HepG2 (cell line): ENCODE measurements around the gene ENDOU. TPM values are rescaled to one million over a fixed set of nuclear protein-coding genes. Genes with fewer than 3 reads are reported as not detected.

Experiments used
- ATAC-seq: fragments of 200-7000 bp; cut with Tn5 transposase; 3 replicates; pipeline ENCODE4 v1.9.1; 2020; ENCODE audit warnings: mild to moderate bottlenecking, moderate library complexity
- BruUV-seq: library from RNA; stranded (reverse); fragments of 400-500 nt; replicated peaks from 2 replicates; lab custom pipeline; 2021; lab: Mats Ljungman, UMichigan
- CTCF ChIA-PET: fragments of 300-600 bp; formaldehyde crosslinking; extraction: SDS; loops from one replicate; lab custom pipeline; 2021; ENCODE audit warnings: low total read pairs, inconsistent platforms, low intra/inter-chr PET ratio; lab: Yijun Ruan, JAX
- POLR2A ChIA-PET: fragments of 350-600 bp; sonication (Branson Sonifier 250); formaldehyde crosslinking; loops from one replicate; lab custom pipeline; 2020; ENCODE audit warnings: antibody characterized with exemption, inconsistent platforms; lab: Yijun Ruan, JAX
- DNase-seq: peaks from one replicate; pipeline ENCODE4 v3.0.0-alpha.2; 2015; ENCODE audit warnings: low spot score
- FAIRE-seq: peaks from 3 replicates; lab custom pipeline; 2011; peaks lifted over from hg19 to GRCh38; lab: Jason Lieb, UNC
- H2AFZ ChIP-seq: one replicate; pipeline ENCODE4 v1.6.1; 2011; ENCODE audit warnings: low read length, inconsistent platforms
- H3K27ac ChIP-seq: fragments of 300-600 bp; 3 replicates; pipeline ENCODE4 v1.8.0; 2011; ENCODE audit warnings: mixed run types, mild to moderate bottlenecking, mixed read lengths, low read length, inconsistent platforms; ENCODE audit not compliant: insufficient read depth; ENCODE audit errors: extremely low read length
- H3K27me3 ChIP-seq, 2 experiments: fragments of 200-600 bp in 1 of 2; 2 replicates in 1 of 2; 3 replicates in 1 of 2; pipeline versions ENCODE4 v1.6.0 to v1.8.0; 2011; ENCODE audit warnings: low read length in 2 of 2, mild to moderate bottlenecking in 2 of 2, moderate library complexity in 2 of 2, inconsistent platforms in 1 of 2; ENCODE audit not compliant: insufficient read depth in 2 of 2, control insufficient read depth in 1 of 2
- H3K36me3 ChIP-seq, 2 experiments: fragments of 200-600 bp in 1 of 2; replicated peaks in 1 of 2; 2 replicates in 1 of 2; 3 replicates in 1 of 2; pipeline versions ENCODE4 v1.5.1 to v1.8.0; 2011; ENCODE audit warnings: low read length in 2 of 2, inconsistent platforms in 1 of 2; ENCODE audit not compliant: insufficient read depth in 2 of 2, control insufficient read depth in 1 of 2
- H3K4me1 ChIP-seq: 2 replicates; pipeline ENCODE4 v1.5.1; 2012; ENCODE audit warnings: low read length, inconsistent platforms; ENCODE audit not compliant: insufficient read depth
- H3K4me2 ChIP-seq: 2 replicates; pipeline ENCODE4 v1.6.0; 2011; ENCODE audit warnings: low read depth, low read length, inconsistent platforms
- H3K4me3 ChIP-seq, 3 experiments: fragments of 200-600 bp in 1 of 3; sonication (generic), shearing (Covaris generic) in 1 of 3; replicated peaks in 1 of 3; 2 replicates each; pipeline ENCODE4 v1.5.1; 2011 to 2016; ENCODE audit warnings: low read length in 3 of 3, inconsistent platforms in 2 of 3, low read depth in 2 of 3, mild to moderate bottlenecking in 2 of 3, control low read depth in 1 of 3, mixed read lengths in 1 of 3; ENCODE audit not compliant: insufficient read depth in 1 of 3
- H3K79me2 ChIP-seq: one replicate; pipeline ENCODE4 v1.6.1; 2011; ENCODE audit warnings: low read length, inconsistent platforms; ENCODE audit not compliant: insufficient read depth
- H3K9ac ChIP-seq: 2 replicates; pipeline ENCODE4 v1.6.0; 2011; ENCODE audit warnings: mild to moderate bottlenecking, low read depth, low read length, inconsistent platforms; ENCODE audit not compliant: insufficient read depth
- H3K9me3 ChIP-seq: 2 replicates; pipeline ENCODE4 v1.5.1; 2012; ENCODE audit warnings: mild to moderate bottlenecking, low read length
- H4K20me1 ChIP-seq: 2 replicates; pipeline ENCODE4 v1.6.0; 2011; ENCODE audit warnings: inconsistent platforms, mild to moderate bottlenecking, low read length, moderate library complexity; ENCODE audit not compliant: insufficient read depth
- MAF1 ChIP-seq: sonication (generic); formaldehyde crosslinking; IDR thresholded peaks from 2 replicates; pipeline ENCODE4 v1.5.0; 2020; ENCODE audit warnings: missing genetic modification reagents, borderline replicate concordance
- MED8 ChIP-seq: sonication (generic); formaldehyde crosslinking; IDR thresholded peaks from 2 replicates; pipeline ENCODE4 v1.8.1; 2023; ENCODE audit warnings: mild to moderate bottlenecking, missing genetic modification reagents; ENCODE audit not compliant: insufficient replicate concordance
- ZNF563 ChIP-seq: sonication (generic); formaldehyde crosslinking; IDR thresholded peaks from 2 replicates; pipeline ENCODE4 v1.8.0; 2022; ENCODE audit warnings: mild to moderate bottlenecking, moderate library complexity, missing genetic modification reagents
- ZNF772 ChIP-seq: sonication (generic); formaldehyde crosslinking; IDR thresholded peaks from 2 replicates; pipeline ENCODE4 v1.5.0; 2020; ENCODE audit warnings: mild to moderate bottlenecking, missing genetic modification reagents
- WGBS: methylation state at CpG from one replicate; pipeline ENCODE4 v1.1.6; 2017; ENCODE audit warnings: low lambda C conversion rate; 5-methylcytosine and 5-hydroxymethylcytosine counted together
- in situ Hi-C: cut with HindIII; loops from 2 replicates; pipeline ENCODE4 v1.10.0; 2017; ENCODE audit warnings: low pct_unique_long_range_greater_than_20kb; ENCODE audit not compliant: extremely low pct_ligation_motif_present
- intact Hi-C: fragments of 100-400 bp; cut with micrococcal nuclease; formaldehyde crosslinking; loops from one replicate; pipeline ENCODE4 v1.10.0; 2022; ENCODE audit not compliant: unreplicated experiment
- polyA plus RNA-seq, 8 experiments: library from polyadenylated mRNA; depleted of rRNA in 3 of 8; stranded (reverse) in 7 of 8; unstranded in 1 of 8; fragments of >200 nt; fragmentation: Illumina TruSeq in 4 of 8; extraction: Trizol in 4 of 8; gene quantifications; 2 replicates each; pipeline versions ENCODE4 v1.2.1 to v1.2.3, GENCODE V29; 2011 to 2016; ENCODE audit warnings: low read depth in 4 of 8, missing spikeins in 1 of 8, mixed read lengths in 1 of 8; ENCODE audit not compliant: insufficient read depth in 1 of 8
- total RNA-seq, 5 experiments: library from RNA; depleted of rRNA; stranded (reverse); fragments of >200 nt; fragmentation: Illumina TruSeq; extraction: Trizol; gene quantifications; 2 replicates each; pipeline ENCODE4 v1.2.3, GENCODE V29; 2016; ENCODE audit warnings: low read depth in 1 of 5
- TF ChIP-seq, protein P1 (sequence below): sonication (generic); formaldehyde crosslinking; conservative IDR thresholded peaks from 2 replicates; pipeline ENCODE4 v1.4.0; 2020; ENCODE audit warnings: missing genetic modification reagents
- TF ChIP-seq, protein P2 (sequence below): sonication (generic); formaldehyde crosslinking; IDR thresholded peaks from 2 replicates; pipeline ENCODE4 v1.8.1; 2023; ENCODE audit warnings: mild to moderate bottlenecking, missing genetic modification reagents
- TF ChIP-seq, protein P3 (sequence below): IDR thresholded peaks from 2 replicates; pipeline ENCODE4 v1.6.1; 2018; ENCODE audit warnings: missing genetic modification reagents, mild to moderate bottlenecking, missing compliant biosample characterization
- TF ChIP-seq, protein P4 (sequence below): sonication (generic); formaldehyde crosslinking; IDR thresholded peaks from 2 replicates; pipeline ENCODE4 v1.4.0; 2020; ENCODE audit warnings: missing genetic modification reagents
- TF ChIP-seq, protein P5 (sequence below): IDR thresholded peaks from 2 replicates; pipeline ENCODE4 v1.6.1; 2016
- TF ChIP-seq, protein P6 (sequence below): sonication (generic); formaldehyde crosslinking; IDR thresholded peaks from 2 replicates; pipeline ENCODE4 v1.4.0; 2020; ENCODE audit warnings: missing genetic modification reagents, mild to moderate bottlenecking, borderline replicate concordance
- TF ChIP-seq, protein P7 (sequence below): IDR thresholded peaks from 2 replicates; pipeline ENCODE4 v1.6.1; 2016; ENCODE audit warnings: missing compliant biosample characterization, missing genetic modification reagents, borderline replicate concordance

Gene ENDOU
- total and polyA plus RNA-seq, 2 of the 13 experiments (the other 11 are each of a cell fraction or from before 2014, with no cell fraction given) = not detected

DNA sequence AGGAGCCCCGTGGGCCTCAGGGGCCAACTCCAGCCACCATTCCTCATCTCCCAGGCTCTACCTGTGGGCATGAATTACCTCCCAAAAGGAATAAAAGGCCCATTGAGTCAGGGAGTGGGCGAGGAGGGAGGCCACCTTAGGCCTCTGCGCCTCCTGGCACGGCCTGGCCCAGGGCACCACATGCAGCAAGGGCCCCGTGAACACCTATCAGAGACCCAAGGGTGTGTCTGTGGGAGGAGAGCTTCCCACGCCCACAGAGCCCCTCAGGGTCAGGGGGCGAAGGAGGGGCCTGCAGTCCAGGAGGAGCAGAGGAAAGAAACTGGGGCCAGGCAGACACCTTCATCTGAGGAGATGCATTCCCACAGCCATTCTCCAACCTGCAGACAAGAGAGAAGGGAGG is 21.2 kb upstream of the ENDOU start:
- Histone ChIP-seq H3K4me3 (no peak overlapping the region), H3K4me2 (no peak overlapping the region), H3K9ac (no peak overlapping the region), H3K79me2 (no peaks in the 10 kb centered on the region), H3K27ac (no peak overlapping the region), H3K4me1 (peaks cover 14% of the 10 kb centered on the region), H3K9me3 (no peaks in the 10 kb centered on the region), H2AFZ (no peak overlapping the region), H3K36me3 (no peaks in the 10 kb centered on the region), H4K20me1 (no peaks in the 10 kb centered on the region), H3K27me3 (peaks cover 17 to 56% of the 10 kb centered on the region in 2 experiments; a peak in 4 of 5 replicates)
- ATAC-seq (no peak), DNase-seq (no peak), FAIRE-seq (no peak)
- in situ Hi-C loops (no loop called here), intact Hi-C loops (no loop called here)
- ChIA-PET CTCF (no interaction called here), POLR2A (no interaction called here)
- 11% methylated on average over 5 of the region's 7 CpGs for WGBS
- TF ChIP-seq MAF1 (CRISPR knock-in tag) (no peak), MED8 (CRISPR knock-in tag) (no peak), ZNF772 (CRISPR knock-in tag) (no peak), ZNF563 (CRISPR knock-in tag) (no peak)
- TF ChIP-seq, protein P1, sequence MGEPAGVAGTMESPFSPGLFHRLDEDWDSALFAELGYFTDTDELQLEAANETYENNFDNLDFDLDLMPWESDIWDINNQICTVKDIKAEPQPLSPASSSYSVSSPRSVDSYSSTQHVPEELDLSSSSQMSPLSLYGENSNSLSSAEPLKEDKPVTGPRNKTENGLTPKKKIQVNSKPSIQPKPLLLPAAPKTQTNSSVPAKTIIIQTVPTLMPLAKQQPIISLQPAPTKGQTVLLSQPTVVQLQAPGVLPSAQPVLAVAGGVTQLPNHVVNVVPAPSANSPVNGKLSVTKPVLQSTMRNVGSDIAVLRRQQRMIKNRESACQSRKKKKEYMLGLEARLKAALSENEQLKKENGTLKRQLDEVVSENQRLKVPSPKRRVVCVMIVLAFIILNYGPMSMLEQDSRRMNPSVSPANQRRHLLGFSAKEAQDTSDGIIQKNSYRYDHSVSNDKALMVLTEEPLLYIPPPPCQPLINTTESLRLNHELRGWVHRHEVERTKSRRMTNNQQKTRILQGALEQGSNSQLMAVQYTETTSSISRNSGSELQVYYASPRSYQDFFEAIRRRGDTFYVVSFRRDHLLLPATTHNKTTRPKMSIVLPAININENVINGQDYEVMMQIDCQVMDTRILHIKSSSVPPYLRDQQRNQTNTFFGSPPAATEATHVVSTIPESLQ (CRISPR knock-in tag) = no peak
- TF ChIP-seq, protein P2, sequence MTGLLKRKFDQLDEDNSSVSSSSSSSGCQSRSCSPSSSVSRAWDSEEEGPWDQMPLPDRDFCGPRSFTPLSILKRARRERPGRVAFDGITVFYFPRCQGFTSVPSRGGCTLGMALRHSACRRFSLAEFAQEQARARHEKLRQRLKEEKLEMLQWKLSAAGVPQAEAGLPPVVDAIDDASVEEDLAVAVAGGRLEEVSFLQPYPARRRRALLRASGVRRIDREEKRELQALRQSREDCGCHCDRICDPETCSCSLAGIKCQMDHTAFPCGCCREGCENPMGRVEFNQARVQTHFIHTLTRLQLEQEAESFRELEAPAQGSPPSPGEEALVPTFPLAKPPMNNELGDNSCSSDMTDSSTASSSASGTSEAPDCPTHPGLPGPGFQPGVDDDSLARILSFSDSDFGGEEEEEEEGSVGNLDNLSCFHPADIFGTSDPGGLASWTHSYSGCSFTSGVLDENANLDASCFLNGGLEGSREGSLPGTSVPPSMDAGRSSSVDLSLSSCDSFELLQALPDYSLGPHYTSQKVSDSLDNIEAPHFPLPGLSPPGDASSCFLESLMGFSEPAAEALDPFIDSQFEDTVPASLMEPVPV (CRISPR knock-in tag) = no peak
- TF ChIP-seq, protein P3, sequence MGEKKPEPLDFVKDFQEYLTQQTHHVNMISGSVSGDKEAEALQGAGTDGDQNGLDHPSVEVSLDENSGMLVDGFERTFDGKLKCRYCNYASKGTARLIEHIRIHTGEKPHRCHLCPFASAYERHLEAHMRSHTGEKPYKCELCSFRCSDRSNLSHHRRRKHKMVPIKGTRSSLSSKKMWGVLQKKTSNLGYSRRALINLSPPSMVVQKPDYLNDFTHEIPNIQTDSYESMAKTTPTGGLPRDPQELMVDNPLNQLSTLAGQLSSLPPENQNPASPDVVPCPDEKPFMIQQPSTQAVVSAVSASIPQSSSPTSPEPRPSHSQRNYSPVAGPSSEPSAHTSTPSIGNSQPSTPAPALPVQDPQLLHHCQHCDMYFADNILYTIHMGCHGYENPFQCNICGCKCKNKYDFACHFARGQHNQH (CRISPR knock-in tag) = no peak
- TF ChIP-seq, protein P4, sequence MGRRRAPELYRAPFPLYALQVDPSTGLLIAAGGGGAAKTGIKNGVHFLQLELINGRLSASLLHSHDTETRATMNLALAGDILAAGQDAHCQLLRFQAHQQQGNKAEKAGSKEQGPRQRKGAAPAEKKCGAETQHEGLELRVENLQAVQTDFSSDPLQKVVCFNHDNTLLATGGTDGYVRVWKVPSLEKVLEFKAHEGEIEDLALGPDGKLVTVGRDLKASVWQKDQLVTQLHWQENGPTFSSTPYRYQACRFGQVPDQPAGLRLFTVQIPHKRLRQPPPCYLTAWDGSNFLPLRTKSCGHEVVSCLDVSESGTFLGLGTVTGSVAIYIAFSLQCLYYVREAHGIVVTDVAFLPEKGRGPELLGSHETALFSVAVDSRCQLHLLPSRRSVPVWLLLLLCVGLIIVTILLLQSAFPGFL = no peak
- TF ChIP-seq, protein P5, sequence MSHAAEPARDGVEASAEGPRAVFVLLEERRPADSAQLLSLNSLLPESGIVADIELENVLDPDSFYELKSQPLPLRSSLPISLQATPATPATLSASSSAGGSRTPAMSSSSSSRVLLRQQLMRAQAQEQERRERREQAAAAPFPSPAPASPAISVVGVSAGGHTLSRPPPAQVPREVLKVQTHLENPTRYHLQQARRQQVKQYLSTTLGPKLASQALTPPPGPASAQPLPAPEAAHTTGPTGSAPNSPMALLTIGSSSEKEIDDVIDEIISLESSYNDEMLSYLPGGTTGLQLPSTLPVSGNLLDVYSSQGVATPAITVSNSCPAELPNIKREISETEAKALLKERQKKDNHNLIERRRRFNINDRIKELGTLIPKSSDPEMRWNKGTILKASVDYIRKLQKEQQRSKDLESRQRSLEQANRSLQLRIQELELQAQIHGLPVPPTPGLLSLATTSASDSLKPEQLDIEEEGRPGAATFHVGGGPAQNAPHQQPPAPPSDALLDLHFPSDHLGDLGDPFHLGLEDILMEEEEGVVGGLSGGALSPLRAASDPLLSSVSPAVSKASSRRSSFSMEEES (CRISPR knock-in tag) = no peak
- TF ChIP-seq, protein P6, sequence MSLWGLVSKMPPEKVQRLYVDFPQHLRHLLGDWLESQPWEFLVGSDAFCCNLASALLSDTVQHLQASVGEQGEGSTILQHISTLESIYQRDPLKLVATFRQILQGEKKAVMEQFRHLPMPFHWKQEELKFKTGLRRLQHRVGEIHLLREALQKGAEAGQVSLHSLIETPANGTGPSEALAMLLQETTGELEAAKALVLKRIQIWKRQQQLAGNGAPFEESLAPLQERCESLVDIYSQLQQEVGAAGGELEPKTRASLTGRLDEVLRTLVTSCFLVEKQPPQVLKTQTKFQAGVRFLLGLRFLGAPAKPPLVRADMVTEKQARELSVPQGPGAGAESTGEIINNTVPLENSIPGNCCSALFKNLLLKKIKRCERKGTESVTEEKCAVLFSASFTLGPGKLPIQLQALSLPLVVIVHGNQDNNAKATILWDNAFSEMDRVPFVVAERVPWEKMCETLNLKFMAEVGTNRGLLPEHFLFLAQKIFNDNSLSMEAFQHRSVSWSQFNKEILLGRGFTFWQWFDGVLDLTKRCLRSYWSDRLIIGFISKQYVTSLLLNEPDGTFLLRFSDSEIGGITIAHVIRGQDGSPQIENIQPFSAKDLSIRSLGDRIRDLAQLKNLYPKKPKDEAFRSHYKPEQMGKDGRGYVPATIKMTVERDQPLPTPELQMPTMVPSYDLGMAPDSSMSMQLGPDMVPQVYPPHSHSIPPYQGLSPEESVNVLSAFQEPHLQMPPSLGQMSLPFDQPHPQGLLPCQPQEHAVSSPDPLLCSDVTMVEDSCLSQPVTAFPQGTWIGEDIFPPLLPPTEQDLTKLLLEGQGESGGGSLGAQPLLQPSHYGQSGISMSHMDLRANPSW (CRISPR knock-in tag) = no peak
- TF ChIP-seq, protein P7, sequence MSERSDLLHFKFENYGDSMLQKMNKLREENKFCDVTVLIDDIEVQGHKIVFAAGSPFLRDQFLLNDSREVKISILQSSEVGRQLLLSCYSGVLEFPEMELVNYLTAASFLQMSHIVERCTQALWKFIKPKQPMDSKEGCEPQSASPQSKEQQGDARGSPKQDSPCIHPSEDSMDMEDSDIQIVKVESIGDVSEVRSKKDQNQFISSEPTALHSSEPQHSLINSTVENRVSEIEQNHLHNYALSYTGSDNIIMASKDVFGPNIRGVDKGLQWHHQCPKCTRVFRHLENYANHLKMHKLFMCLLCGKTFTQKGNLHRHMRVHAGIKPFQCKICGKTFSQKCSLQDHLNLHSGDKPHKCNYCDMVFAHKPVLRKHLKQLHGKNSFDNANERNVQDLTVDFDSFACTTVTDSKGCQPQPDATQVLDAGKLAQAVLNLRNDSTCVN = no peak
- no TSS peak for BruUV-seq
